Measurements from ENCODE around the gene ELMO1.

ELMO1 gene

DNA sequence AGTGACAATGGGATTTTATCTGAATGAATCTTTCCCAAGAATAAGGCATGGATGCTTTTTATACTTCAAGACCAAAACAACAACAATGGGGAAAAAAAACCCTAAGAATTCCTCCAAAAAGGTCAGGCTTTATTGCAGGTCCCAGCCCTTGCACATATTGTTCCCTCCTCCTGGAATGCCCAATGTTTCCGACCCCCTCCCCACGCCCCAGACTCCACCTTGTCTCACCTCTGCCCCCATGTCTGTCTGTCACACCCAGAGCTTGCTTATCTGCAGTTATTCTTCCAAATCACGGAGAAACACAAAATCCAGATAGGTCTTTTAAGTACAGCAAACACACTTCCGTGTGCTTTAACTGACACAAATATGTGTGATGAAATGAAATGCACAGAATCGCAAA lies 43.5 kb downstream of the ELMO1 start:
- no peak for DNase-seq

DNA sequence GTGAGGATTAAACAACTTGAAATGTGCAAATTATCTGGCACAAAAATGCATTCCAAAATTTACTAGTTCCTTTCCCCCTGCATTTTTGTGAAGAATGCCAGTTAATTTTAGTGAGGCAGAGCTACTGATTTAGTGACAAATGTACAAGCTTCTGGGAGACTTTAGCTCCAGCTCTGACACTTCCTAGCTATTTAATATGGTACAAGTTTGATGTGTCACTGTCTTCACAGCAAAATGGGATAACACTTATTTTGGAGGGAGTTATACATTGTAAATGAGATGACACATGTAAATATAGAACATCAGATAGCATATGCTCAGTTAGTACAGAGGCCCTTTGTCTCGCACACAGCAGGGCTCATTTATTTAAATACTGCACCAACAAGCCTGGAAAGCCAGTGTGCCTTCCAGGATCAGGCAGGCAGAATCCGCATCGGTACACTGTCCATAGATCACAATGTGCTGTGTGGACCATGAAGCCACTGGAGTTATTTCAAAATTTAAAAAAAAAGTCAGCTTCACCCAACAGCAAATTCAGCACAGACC lies 48.7 kb downstream of the ELMO1 start:
- DNase-seq: no peak

DNA sequence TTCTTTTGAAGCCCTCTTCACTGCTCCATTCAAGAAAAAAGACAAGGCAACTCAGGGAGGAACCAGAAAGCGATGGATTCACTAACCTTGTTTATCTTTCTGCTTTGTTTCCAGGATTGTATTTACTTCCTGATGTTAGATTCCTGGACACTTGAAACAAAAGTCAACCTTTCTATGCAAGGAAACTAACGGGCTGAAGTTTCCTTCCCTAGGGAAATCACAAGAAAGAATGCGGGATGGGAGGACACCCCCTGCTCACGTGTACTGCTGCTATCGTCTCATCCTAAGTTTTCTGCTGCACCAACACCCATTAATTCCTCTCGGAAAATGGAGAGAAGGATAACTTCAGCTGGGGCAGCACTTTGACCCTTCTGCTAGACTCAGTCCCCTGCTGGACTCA lies 50.3 kb downstream of the ELMO1 start:
- DNase-seq: no peak

DNA sequence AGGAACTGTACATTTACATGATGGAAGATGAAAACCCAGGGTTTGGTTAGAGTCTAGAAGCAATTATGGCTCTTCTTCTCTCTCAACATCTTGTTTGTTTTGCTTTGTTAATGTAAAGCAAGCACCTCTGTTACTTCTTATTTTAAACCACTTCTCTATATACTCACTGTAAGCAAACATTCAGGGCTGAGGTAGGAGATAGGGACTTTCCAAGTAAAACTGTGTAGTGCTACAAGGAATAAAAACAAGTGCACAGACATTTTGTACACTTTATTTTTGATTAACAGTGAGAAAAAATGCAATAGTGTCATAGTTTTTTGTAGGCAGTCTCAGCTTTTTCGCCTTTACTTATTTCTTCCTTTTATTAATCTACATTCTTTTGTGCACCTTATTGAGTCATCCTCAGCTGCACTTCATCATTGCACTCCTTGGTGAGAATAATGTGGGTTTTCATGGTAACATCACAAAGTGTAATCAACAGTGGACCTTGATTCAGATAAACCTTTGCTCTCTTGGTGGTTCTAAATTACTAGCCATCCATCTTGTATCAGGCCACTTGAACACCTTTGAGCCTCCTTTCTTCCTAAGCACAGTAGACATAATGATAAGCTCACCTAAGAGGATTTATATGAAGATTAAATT lies 52.9 kb downstream of the ELMO1 start:
- no peak for DNase-seq

DNA sequence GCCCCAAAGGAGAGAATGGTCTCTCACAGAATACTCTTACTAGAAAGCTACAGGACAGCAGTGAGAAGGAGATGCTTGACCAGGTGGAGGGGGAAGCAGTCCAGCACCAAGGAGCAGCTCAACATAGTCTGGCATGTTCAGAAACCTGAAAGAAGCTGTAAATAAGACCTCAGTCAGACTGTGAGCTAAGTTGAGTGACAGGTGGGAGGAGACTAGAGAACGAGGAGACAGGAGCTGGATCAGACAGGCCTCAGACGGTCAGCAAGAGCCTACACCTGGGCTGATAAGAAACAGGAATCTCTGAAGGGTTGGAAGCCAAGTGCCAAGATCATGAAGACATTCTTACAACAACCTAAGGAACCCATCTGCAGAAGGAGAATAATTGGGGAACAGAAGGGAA lies 54.5 kb downstream of the ELMO1 start:
- DNase-seq: no peak

DNA sequence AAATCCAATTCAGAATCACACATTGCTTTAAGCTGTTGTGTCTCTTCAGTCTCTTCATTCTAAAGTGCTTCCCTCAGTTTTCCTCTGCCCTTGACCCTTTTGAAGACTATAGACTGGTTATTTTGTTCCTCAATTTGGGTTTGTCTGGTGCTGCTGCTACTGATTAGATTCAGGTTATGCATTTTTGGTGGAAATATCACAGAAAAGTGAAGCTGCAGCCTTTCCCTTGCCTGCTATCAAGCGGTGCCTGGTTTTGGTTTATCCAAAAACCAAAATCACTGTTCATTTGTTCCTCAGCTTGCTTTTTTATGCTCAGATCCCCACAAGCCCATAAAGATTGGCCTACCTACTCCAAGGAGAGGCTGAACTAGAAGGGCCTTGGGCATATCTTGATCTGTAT lies 55.2 kb downstream of the ELMO1 start:
- no peak for DNase-seq

DNA sequence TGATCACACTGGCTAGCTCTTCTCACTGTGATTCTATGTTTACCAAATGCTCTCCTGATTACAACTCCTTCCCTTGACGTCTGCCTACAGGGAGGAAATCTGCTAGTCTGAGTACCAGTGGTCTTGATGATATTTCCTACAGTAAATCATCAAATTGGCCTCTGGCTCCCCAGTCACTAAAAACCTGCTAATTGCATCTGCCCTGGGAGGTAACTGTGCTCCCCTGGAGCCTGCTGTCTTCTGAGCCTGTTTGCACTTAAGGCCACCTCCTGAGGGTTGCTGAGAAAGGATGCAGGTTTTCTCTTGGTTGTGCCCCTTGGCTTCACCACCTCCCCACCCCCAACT lies 56.0 kb downstream of the ELMO1 start:
- DNase-seq: no peak

DNA sequence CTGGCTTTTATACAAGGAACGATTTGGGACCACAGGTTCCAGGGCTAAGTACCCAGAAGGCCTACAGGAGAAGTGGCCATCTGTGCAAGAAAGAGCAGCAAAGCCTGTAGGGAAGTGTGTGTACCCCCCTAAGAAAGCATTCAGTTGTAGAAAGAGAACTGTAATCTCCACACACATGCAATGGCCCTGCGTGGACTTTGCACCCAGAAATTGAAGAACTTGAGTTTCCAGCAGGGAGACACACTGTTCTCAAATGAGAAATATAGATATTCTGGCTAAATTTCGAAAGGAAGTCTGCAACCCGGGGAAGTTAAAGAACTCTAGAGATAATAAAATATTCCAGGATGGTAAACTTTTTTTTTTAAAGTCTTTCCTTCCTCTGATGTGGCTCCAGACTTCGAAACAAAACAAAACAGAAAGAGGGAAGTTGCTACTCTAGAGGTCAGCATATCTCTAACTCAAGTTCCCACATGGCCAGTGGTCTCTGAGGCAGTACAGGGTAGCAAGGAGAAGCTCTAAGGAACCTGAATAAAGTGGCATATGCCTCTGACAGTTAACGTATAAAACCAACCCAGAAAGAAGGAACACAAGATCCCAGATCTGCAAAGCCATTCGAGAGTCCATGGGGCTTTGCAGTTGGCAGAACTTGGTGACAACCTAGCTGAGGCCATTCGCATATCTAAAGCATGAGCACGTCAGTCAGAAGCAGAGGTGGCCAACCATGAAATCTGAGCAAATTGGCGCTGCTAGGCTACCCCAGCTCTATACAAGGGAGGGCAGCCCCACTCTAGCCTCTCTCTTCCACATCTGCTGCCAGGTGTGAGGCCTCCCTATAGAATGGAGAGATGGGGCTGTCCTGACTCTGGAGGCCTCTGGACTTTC lies 56.6 kb downstream of the ELMO1 start:
- DNase-seq: no peak

DNA sequence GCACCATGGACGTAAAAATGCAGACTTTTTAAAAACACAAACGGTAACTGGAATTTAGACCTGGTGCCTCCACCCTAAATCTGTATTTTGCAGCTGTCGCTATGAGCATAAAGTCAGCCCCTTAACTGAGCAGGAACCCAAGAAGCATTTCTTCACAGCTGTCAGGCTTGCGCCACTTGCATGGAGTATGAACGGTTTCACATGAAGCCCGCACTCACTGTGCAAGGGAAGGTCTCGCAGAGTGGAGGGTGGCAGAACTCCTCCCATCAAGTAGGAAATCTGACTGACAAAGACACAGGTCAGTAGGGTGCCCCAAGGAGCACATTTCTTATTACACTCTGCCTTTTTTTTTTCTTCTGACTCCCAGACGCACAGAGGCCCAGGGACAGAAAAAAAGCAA lies 58.5 kb downstream of the ELMO1 start:
- no peak for DNase-seq

DNA sequence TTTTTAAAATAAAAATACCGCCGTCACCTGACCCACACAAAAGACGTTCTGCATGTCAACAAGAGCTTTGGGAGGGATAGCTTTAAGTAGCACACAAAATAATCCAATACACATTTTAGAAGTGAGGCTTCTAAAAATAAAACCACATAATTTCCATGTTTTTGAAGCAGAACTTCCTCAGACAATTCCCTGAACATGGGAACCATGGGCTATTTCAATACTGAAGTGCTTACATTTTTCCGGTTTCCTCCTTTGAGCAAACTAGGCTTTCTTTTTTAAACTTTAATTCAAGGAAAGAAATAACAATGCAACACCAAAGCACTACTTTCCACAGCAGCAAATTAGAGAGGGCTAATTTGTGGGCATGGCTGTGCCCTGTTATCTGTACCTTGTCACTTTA lies 59.9 kb downstream of the ELMO1 start:
- no peak for DNase-seq

DNA sequence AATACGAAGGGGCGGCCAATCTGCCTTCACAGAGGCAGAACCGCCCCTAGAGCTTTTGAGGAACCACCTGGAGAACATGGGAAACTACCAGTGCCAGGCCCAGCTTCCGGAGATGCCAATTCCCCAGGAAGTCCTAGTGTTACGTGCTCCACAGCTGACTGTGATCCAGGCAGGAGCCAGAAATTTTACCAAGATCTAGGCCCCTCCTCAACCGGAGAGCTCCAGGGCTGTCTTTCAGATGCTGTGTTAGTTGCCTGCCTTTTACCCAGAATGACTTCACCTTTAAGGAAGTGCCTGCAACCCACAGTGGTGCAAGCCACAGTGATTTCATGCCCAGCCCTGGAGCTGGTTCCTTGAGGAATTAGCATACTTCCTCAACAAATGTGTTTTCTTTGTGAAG lies 62.9 kb downstream of the ELMO1 start:
- no peak for DNase-seq

DNA sequence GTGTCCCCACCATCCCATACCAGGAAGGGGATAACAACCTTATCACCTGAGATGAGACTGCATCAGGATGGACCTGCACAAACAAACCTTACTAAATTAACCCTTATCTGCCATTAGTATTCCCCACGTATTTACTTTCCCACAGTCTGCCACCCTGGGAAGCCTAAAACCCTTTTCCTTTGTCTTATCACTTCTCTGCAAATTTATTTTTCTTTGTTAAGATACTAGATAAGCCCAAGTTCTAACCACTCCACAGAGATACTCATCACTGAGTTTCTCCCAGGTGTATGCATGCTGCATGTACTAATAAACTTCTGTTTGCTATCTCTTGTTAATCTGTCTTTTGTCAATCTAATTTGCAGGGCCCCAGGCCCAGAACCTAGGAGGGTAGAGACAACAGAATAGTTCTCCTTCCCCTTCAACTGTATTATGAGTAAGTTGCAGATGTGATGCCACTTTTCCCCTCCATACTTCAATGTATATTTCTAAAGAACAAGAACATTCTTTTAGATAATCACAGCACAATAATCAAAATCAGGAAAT lies 66.0 kb downstream of the ELMO1 start:
- DNase-seq: no peak

DNA sequence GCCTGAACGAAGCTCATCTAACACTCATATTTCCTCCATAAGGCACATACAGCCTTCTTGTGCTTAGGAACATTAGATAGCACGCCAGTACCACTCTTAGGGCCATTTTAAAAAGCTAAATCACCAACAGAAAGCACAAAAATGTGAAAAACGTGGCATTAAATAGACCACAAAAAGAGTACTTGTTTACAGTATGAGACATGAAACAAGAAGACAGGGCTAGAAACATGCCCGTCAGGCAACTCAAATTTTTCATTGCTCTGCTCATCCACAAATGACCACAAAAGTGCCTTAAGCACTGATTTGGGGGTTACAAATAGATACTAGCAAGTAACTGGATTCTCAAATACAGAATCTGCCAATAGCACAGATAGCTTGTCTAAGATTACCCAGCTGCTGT lies 67.8 kb downstream of the ELMO1 start:
- DNase-seq: no peak

DNA sequence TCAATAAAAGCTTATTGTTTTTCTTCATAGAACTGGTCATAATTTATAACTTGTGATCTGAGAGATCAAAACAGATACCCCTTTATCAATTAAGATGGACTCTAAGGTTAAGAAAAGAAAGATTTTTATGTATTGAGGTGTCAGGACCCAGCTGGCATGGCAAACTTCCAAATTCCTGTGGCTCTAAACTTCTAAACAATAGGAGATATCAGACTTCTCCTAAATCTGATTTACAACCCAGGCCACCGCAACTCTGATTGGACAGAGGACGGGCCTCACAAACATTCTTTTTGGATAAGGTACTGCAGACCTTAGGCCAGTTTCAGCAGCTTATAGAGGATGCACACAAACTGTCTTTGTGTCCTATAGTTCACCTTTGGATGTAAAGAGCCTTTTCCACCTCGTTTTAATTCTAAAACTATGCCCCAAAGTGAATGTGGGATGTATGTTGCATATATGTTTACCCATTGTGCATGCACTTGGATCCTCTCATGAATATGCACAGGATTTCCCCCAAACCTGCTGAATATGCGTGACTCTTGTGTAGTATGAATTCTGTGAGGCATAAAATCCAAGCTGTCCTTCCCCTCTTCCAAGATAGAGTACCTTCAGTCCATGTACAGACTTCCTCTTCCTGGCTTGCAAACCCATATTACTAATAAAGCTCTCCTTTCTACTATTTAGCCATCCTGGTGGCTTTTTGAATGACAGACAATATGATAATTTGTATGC lies 69.0 kb downstream of the ELMO1 start:
- no peak for DNase-seq

DNA sequence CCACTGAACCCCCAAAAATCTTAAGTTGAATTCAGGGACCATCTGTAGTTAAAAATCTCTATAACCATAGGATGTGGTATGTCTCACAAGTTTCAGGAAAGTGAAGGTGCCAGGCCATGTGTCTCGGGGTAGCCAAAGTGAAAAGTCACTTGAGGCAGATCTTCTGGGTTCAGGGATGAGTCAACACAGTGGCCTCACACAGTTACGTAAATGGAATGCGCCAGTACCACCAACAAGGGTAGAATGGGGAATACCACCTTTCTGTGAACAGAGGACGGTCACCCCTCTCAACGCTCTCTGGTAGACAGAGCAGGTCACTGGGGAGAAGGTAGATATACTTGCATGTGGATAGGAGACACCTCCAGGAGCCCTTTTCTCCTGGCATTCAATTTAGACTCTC lies 71.4 kb downstream of the ELMO1 start:
- no peak for DNase-seq

DNA sequence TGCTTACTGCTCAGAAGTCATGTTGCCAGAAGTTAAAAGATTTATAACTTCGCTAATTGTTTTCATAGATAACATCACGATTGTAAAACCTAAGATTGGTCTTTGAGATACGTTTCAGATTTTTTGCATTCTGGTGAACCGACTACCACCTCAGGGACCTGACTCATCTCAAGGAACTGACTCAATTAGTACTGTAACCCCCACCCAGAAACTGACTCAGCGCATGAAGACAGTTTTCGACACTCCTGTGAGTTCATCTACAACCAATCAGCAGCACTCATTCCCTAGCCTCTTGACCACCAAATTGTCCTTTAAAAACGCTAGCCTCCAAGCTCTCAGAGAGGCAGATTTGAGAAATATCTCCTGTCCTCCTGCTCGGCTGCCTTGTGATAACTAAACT lies 72.3 kb downstream of the ELMO1 start:
- no peak for DNase-seq

DNA sequence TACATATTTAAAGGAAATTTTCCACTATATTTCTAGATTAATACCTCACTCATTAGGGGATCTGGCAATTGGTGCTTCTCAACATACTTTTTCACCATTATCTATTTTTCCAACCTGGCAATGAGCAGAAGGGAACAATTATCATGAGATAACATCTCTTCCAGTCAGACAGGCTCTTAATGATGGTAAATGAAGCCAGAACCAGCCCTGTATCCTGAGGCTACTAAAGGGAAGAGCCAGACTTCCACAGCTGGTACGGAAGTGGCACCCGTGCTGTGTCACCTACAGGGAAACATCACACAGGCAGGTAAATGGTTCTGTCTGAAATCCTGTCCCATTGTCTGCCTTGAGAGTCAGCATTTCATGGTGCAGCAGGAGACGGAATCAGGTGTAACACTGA lies 75.9 kb downstream of the ELMO1 start:
- no peak for DNase-seq

DNA sequence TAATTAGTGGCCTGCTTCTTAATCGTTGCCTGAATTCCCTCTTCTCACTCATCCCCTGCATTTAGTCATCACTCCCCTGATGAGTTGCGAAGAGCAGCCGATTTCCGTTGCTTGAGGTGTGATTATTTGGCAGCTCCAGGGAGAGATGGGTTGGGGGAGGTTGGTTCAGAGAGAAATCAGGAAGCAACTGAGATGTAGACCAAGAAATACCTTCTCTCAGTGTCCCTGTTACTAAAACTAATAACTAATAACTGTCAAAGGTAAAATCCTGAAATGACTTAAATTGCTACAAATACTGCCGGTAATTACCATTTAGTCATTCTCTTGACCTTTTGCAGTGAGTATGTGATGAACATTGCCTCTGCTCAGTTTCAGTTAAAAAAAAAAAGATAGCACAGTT lies 76.9 kb downstream of the ELMO1 start:
- DNase-seq: no peak

DNA sequence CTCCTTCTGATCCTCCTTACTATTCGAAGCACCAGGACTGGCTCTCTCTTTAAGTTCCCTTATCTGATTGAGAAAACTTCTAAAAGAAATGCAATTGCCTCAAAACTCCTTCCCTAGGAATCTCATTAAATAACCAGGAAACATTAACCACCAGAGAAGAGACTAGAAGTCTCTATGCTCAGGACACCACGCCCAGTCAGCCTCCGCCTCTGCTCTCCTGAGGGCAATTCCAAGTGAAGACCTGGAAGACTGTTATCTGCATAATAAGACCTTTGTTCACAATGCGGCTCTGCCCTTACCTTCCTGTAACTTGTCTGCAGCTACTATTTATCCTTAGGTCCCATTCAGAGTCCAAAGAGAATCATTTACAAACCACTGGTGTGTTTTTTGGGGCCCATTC lies 78.8 kb downstream of the ELMO1 start:
- no peak for DNase-seq

DNA sequence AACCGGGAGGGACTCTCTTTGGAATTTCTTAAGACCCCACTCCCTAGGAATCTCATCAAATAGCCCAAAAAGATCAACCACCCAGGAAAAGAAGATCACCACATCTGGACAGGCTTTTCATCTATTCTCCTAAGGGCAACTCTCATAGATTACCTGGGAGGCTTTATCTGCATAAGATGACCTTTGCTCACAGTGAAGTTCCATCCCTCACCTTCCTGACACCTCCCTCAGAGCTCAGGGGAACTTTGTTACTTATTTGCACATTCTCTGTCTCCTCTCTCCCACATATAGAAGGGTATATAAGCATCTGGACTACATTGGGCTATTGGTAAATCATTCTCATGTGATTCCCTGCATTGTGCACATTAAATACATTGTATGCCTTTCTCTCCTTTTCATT lies 80.1 kb downstream of the ELMO1 start:
- no peak for DNase-seq

DNA sequence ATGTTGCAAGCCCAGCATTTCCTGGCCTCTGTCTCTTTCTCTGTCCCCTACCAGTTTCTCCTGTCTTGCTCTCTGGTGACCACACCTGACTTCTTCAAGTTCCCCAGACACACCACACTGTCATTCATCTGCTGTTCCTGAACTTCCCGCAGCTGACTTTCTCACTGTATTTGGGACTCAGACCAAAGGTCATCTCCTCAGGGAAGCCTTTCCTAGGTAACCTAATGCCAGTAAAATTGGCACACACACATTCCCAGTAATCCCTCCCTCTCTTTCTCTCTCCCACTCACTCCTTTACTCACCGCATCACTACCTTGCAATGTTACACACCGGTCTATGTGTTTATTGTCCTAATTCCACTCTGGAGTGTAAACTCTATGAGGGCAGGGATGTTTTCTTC lies 81.7 kb downstream of the ELMO1 start:
- no peak for DNase-seq

DNA sequence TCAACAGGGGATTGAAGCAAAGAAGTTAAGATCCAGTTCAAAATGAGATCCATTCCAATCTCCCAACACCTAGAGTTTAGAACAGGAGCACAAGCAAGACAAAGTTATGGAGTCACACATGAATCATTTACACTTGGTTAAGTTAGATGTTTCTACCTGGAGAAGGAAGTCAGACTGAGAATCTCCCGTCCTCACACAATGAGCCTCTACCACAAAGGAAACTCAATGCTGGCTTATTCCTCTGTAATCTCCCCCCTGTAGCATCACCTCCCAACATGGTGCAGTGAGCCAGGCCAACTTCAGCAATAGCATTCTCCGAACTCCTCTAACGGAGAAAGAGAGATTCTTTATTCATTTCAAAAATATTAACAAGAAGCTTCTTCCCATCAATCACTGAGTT lies 82.2 kb downstream of the ELMO1 start:
- no peak for DNase-seq

DNA sequence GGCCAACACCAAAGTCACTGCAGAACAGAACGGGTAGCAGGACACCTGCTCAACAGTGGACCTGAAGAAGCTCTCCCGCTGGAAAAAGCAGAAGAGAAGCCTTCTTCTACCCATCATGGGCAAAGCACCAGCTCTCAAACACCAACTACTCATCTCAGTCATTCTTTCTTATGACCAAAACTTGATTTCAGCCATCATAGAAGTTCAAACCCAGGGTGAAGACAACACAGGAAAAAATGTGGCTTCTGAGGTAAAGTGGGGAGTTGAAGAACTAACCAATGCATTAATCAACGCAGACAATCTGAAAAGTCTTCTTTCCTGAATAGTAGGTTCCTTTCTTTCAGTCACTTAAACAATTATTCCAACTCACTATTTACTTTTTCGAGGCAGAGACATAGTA lies 83.3 kb downstream of the ELMO1 start:
- no peak for DNase-seq

DNA sequence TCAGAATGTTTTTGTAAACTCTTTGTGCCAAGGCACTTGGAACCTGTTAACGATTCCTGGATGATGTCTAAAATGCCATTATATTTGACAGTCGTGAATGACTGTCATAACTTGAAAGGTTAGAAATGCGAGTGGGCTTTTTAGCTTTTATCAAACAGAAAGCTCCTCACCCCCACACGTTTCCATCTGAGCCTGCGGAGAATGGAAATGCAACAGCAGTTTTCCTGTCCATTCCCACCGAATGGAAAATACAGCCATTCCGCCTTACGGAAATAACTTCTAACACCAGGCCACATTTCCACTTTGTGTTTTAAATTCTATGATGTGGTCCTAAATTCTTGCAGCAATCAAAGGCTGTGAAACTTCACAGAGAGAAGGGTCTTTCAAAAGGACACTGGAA lies 83.8 kb downstream of the ELMO1 start:
- DNase-seq: no peak
